HAP-1 (cell line): ENCODE results near the gene DDX51.
"Not testable (repeated sequence)": the region's sequence is repeated elsewhere in the genome, so short reads cannot be mapped to it uniquely, and the experiment has no call there.

ENCODE experiments used
- DNase-seq, 2 experiments: peaks; one replicate each; pipeline ENCODE4 v3.0.0-alpha.2; 2016 to 2020; ENCODE audit warnings: low spot score in 2 of 2
- H3K27me3 ChIP-seq: fragments of 250-450 bp; sonication (Bioruptor Pico); 2 replicates; pipeline ENCODE4 v1.5.1; 2020; ENCODE audit warnings: low read depth, mild to moderate bottlenecking, moderate library complexity
- H3K36me3 ChIP-seq: fragments of 250-450 bp; sonication (Bioruptor Pico); replicated peaks from 2 replicates; pipeline ENCODE4 v1.5.1; 2020; ENCODE audit warnings: mild to moderate bottlenecking
- H3K4me1 ChIP-seq: fragments of 250-450 bp; sonication (Bioruptor Pico); 2 replicates; pipeline ENCODE4 v1.5.1; 2020; ENCODE audit warnings: mild to moderate bottlenecking
- H3K4me3 ChIP-seq: fragments of 250-450 bp; sonication (Bioruptor Pico); 2 replicates; pipeline ENCODE4 v1.5.1; 2020; ENCODE audit warnings: mild to moderate bottlenecking, moderate library complexity
- H3K9me3 ChIP-seq: fragments of 250-450 bp; sonication (Bioruptor Pico); 2 replicates; pipeline ENCODE4 v1.5.1; 2020; ENCODE audit warnings: mild to moderate bottlenecking, moderate library complexity
- in situ Hi-C: fragments of 300-500 bp; cut with MboI; formaldehyde crosslinking; loops from 3 replicates; pipeline ENCODE4 v1.14.3; 2020; ENCODE audit warnings: low sequenced_read_pairs, inconsistent platforms, mixed read lengths

DDX51 gene

DNA sequence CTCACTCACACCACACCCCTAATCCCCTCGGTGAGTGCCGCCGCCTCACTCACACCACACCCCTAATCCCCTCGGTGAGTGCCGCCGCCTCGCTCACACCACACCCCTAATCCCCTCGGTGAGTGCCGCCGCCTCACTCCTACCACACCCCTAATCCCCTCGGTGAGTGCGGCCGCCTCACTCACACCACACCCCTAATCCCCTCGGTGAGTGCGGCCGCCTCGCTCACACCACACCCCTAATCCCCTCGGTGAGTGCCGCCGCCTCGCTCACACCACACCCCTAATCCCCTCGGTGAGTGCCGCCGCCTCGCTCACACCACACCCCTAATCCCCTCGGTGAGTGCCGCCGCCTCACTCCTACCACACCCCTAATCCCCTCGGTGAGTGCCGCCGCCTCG is 5.4 kb upstream of the DDX51 start:
- peaks cover 25% of the 10 kb centered on the region for H3K36me3 ChIP-seq
- in situ Hi-C loops = not testable (repeated sequence)

DNA sequence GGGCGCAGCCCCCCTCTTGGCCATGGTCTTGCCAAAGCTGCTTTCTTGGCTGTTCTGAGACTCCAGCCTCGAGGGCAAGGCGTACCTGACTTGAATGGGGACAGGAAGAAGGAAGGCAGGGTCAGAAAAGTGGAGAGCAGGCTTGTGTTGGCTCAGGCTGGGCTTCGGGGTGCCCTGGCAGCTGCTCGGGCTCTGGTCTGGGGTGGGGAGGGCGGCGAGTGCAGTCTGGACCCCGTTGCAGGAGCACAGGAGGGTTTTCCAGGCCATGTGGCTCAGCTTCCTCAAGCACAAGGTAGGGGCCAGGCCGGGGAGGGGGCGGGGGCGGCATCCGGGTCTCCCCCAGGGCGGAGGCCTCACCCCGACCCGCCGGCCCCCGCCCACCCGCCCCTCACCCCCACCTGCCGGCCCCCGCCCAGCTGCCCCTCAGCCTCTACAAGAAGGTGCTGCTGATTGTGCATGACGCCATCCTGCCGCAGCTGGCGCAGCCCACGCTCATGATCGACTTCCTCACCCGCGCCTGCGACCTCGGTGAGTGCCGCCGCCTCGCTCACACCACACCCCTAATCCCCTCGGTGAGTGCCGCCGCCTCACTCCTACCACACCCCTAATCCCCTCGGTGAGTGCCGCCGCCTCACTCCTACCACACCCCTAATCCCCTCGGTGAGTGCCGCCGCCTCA is 4.4 kb upstream of the DDX51 start:
- in situ Hi-C loops = no loop called here
- no peak for DNase-seq
- Histone ChIP-seq H3K4me1 (no peaks in the 10 kb centered on the region), H3K27me3 (no peaks in the 10 kb centered on the region), H3K4me3 (no peak overlapping the region), H3K36me3 (peaks cover 25% of the 10 kb centered on the region), H3K9me3 (no peaks in the 10 kb centered on the region)

More for the DNA sequence above, 5.4 kb upstream of the DDX51 start:
- H3K4me3 ChIP-seq, H3K4me1 ChIP-seq, H3K27me3 ChIP-seq, H3K9me3 ChIP-seq, DNase-seq: not testable (repeated sequence)

DNA sequence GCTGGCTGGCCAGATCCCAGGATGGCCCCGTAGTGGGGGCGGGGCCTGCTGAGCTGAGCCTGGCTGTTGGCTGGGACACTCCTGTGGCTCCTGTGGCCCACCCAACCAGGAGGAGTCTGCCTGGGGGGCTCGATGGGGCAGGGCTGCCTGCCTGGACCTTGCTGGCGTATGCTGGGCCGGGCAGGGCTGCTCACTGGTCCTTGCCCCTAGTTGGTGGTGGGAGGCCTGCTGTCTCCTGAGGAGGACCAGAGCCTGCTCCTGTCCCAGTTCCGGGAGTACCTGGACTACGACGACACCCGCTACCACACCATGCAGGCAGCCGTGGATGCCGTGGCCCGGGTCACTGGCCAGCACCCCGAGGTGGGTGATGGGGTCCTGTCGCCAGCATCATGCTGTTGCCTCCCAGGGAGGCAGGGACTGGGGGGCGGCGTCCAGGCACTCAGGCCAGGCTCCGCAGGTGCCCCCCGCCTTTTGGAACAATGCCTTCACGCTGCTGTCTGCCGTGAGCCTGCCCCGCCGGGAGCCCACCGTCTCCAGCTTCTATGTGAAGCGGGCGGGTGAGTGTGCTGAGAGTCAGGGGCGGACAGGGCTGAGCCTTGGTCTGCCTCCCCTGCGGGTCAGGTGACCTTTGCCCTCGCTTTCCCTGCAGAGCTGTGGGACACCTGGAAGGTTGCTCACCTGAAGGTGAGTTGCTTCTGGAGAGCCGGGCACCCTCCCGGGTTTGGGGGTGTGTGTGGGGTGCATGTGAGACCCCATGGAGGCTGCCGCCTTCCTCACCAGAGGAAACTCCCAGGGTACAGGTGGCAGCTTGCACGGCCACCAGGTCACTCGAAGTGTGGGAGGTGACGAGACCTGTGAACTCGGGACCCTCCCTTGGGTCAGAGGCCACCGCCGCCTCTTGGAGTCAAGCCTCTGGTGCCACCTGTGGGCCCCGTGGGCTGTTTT is 3.6 kb upstream of the DDX51 start:
- Histone ChIP-seq H3K27me3 (no peaks in the 10 kb centered on the region), H3K4me3 (no peak overlapping the region), H3K4me1 (0 out of 2 replicates have a peak, but pooled peaks cover 3% of the 10 kb centered on the region), H3K36me3 (peaks cover 26% of the 10 kb centered on the region), H3K9me3 (no peaks in the 10 kb centered on the region)
- in situ Hi-C loops = no loop called here
- no peak for DNase-seq

DNA sequence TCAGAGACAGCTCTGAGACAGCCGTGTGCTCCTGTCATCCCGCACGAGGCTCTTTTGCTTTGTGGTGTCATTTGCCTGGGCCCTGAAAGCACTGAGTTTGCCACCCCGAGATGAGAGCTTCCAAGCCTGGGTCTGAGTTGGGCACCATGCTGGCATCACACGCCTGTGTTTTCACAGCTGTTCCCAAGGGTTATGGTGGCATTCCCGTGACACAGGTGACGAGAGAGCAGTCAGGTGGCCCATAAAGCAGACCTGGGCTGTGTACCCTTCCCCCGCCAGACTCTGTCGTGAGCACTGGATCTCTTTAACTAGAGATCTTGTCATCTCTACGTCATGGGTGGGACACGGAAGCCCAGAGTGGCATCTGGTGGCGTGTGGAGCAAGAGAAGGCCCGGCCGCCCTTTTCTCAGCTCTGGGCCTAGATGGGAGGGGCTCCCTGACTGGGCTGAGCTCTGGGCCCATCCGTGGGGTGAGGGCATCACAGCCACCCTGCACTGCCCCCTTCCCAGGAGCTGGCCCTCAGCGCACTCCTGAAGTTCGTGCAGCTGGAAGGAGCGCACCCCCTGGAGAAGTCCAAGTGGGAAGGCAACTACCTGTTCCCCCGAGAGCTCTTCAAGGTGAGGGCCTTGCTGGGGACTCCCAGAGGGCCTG is 2.8 kb upstream of the DDX51 start:
- Histone ChIP-seq H3K36me3 (peaks cover 30% of the 10 kb centered on the region), H3K27me3 (no peaks in the 10 kb centered on the region), H3K4me1 (0 out of 2 replicates have a peak, but pooled peaks cover 3% of the 10 kb centered on the region), H3K4me3 (no peak overlapping the region), H3K9me3 (no peaks in the 10 kb centered on the region)
- in situ Hi-C loops = no loop called here
- DNase-seq = no peak

DNA sequence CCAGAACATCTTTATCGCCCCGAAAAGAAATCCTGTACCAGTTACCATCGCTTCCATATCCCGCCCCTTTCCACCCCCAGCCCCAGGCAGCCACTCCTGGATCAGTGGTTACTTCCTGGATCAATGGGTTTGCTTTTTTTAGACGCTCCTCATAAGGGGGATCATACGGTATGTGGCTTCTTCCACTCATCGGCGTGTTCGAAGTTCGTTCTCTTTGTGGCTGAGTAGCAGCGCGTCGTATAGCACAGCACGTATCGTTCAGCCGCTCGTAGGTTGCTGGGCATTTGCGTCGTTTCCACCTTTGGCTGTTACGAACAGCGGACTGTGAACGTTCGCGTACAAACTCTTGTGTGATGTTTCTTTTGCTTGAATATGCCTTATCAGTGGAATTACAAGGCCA is 2.0 kb upstream of the DDX51 start:
- Histone ChIP-seq H3K4me3 (no peak overlapping the region), H3K36me3 (peaks cover 31% of the 10 kb centered on the region), H3K9me3 (no peaks in the 10 kb centered on the region), H3K27me3 (no peaks in the 10 kb centered on the region), H3K4me1 (0 out of 2 replicates have a peak, but pooled peaks cover 3% of the 10 kb centered on the region)
- no peak for DNase-seq
- in situ Hi-C loops = no loop called here

DNA sequence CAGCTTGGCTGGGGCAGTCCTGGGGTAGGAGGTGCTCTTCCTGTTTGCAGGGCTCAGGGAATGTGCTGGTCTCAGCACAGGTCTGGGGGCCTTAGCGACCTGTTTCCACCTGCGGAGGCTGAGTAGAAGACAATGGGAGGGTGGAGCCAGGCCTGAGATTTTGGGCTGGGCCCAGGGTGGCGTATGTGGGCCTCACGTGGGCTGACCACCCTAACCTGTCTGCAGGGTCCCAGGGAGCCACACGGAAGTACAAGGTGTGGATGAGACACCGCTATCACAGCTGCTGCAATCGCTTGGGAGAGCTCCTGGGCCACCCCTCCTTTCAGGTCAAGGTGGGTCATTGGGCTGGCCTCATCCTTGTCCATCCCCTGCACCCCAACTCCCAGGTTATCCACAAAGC is 1.2 kb upstream of the DDX51 start:
- in situ Hi-C loops = no loop called here
- DNase-seq = no peak
- no peaks in the 10 kb centered on the region for H3K9me3 ChIP-seq
- H3K4me3 ChIP-seq = peak overlapping the region; percentile 79
- no peaks in the 10 kb centered on the region for H3K27me3 ChIP-seq
- peaks cover 39% of the 10 kb centered on the region for H3K36me3 ChIP-seq
- H3K4me1 ChIP-seq = 0 out of 2 replicates have a peak, but pooled peaks cover 3% of the 10 kb centered on the region

DNA sequence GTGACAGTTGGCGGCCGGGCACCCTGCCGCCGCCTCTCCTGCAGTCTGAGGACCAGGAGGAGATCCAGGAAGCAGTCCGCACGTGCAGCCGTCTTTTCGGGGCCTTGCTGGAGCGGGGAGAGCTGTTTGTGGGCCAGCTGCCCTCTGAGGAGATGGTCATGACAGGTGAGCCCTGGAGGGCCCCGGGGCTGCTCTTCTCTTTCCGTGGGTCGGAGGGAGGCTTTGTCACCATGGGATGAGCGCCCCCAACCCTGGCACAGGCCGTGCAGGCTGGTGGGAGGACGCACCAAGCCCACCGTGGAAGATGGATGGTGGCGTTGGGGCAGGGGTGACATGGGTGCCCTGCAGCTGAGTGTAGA is 670 bp upstream of the DDX51 start:
- Histone ChIP-seq H3K9me3 (no peaks in the 10 kb centered on the region), H3K4me3 (peak overlapping the region; percentile 79), H3K36me3 (peaks cover 44% of the 10 kb centered on the region), H3K4me1 (0 out of 2 replicates have a peak, but pooled peaks cover 3% of the 10 kb centered on the region), H3K27me3 (no peaks in the 10 kb centered on the region)
- no peak for DNase-seq
- in situ Hi-C loops = no loop called here

DNA sequence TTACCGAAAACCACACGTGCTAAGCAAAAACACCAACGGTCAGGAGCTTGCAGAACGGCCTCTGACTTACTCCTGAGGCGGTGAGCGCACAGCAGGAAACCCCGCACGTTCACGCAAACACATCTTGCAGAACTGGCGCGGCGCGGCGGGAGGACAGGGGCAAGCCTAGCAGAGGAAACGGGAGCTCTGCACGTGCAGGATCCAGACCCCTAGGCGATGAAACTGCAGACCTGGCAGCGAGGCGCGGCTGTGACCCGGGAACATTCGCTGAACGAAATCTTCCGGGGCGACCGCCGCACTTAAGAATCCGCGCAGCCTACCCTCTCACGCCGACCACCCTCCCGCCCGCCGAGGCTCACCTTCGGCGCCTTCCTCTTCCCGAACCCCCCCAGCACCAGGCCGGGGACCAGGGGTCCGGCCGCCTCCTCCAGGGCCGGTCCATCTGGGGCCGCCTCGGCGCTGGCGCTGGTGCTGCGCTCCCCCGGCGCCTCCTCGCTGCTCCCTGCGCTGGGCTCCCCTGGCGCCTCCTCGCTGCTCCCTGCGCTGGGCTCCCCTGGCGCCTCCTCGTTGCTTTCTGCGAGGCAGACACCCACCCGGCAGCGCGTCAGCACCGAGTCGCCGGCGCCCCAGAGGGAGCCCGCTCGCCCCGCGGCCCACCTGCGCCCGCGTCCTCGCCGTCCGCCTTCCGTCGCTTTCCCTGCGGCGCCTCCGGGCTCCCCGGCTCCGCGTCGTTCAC is 615 bp downstream of the DDX51 start:
- no peaks in the 10 kb centered on the region for H3K27me3 ChIP-seq
- H3K9me3 ChIP-seq = no peaks in the 10 kb centered on the region
- peaks cover 56% of the 10 kb centered on the region for H3K36me3 ChIP-seq
- no peak for DNase-seq
- peak overlapping the region; percentile 57 for H3K4me3 ChIP-seq
- 0 out of 2 replicates have a peak, but pooled peaks cover 3% of the 10 kb centered on the region for H3K4me1 ChIP-seq
- in situ Hi-C loops = no loop called here

DNA sequence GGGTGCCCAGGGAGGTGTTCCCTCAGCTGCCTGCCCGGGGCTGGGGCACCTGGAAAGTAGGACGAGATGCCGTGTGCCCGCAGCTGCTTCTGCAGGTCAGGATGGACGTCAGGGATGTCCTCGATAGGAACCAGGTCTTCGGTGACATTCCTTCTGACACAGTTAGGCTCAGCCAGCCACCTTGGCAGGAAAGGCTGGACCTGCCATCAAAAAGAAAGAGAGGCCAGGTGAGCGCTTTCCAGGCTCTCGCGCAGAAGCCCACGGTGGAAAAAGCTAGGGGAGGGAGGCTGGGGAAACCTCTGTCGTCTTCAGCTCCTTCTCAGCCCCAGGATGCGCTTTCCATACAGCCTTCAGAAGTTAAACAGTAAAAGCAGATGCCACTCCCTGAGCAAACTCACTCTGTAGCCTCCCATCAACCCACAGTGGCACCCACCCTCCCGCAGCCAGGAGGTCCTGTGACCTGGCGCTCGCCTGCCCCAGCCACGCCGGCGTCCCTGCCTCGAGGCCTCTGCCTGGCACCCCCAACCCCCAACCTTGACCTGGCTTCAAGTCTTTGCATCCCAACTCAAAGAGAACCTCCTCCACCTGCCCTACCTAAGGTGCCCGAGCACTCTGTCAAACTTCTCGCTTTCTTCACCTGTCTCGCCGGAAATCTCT is 1.3 kb downstream of the DDX51 start:
- Histone ChIP-seq H3K9me3 (no peaks in the 10 kb centered on the region), H3K4me3 (peak overlapping the region; percentile 57), H3K4me1 (0 out of 2 replicates have a peak, but pooled peaks cover 3% of the 10 kb centered on the region), H3K27me3 (no peaks in the 10 kb centered on the region), H3K36me3 (peaks cover 52% of the 10 kb centered on the region)
- no peak for DNase-seq
- in situ Hi-C loops = no loop called here

DNA sequence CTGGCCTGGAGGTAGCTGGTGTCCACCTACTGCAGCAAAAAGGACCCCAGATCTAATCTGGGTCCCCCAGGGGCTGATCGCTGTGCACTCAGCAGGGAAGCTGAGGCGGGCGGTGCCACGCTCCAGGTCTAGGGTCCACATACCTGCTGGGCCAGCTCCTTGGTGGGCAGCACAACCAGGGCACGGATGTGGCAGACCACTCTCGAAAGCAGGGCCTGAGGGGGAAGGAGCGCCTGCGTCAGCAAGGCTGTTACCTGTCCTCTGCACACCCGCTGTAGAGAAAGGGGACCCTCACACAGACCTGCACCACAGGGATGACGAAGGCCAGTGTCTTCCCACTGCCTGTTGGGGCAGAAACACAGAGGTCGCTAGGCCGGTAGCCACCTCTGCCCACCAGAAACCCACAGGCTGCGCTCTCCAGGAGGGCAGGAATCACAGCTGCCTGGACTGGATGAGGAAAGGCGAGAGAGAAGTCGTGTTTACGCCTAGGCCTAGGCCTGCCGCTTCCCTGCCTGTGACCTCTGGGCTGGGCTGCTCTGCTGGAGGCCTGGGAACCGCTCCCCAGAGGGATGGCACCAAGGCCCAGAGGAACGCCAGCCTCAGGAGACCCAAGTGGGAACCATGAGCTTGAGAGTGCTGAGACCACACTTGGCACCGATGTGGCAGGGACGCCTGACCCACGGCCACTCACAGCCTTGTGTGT is 2.0 kb downstream of the DDX51 start:
- 0 out of 2 replicates have a peak, but pooled peaks cover 3% of the 10 kb centered on the region for H3K4me1 ChIP-seq
- H3K9me3 ChIP-seq = no peaks in the 10 kb centered on the region
- no peak overlapping the region for H3K4me3 ChIP-seq
- no peaks in the 10 kb centered on the region for H3K27me3 ChIP-seq
- DNase-seq = no peak
- peaks cover 48% of the 10 kb centered on the region for H3K36me3 ChIP-seq
- in situ Hi-C loops = no loop called here

DNA sequence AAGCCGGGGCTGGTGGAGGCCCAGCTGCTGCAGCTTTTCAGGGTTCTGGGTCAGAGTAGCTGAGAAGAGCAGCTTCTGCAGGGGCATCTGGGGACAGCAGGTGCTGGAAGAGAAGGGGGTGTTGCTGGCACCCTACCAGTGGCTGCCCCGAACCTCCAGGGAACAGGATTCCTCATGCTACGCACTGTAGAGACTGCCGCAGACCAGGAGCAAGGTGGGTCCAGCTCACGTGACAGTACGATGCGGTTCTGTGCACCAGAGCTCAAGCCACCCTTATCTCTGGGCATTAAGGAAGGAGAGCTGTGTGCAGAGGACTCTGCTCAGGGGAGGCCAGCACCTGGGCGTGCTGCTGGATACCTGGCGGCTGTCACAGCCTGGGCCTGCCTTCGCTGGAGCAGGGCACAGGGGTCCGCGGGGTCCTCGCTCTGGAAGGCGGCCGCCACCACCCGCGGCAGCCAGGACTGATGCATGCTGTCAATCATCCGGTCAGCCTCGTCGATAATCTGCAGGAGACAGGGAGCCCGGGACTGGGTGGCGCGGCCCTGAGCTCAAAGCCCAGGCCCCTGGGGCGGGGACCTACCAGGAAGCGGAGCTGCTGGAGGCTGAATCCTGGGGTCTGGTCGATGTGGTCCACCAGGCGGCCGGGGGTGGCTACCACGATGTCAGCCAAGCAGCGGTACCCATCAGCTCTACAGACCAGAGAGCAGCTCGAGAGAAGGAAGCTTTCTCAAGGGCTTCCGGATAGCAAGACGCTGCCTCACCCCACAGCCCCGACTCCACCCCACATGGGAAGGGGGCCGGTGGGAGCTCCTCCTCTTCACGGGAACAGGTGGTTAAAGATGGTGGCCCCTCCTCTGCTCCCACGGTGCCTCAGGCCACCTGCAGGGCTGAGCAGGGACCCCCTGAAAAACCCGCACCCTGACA is 2.9 kb downstream of the DDX51 start:
- no peak overlapping the region for H3K4me3 ChIP-seq
- 0 out of 2 replicates have a peak, but pooled peaks cover 3% of the 10 kb centered on the region for H3K4me1 ChIP-seq
- no peaks in the 10 kb centered on the region for H3K27me3 ChIP-seq
- H3K36me3 ChIP-seq = peaks cover 42% of the 10 kb centered on the region
- H3K9me3 ChIP-seq = no peaks in the 10 kb centered on the region
- DNase-seq = no peak
- in situ Hi-C loops = no loop called here

DNA sequence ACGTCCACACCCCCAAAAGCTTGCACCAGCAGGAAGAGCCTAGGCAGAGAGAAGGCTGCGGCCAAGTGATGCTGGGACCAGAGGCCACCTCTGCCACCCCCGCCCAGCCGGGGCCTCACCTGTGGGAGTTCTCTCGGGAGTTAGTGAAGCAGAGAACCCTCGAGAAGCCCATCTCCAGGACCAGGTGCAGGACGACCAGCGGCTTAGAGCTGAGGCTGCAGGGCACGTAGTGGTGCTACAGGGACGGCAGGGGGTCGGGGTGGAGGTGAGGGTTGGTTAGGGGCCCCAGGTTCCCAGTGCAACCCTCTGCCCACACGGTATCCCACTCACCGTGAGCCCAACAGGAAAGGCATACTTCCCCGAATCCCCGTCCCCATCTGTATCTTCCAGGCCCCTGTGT is 3.6 kb downstream of the DDX51 start:
- peaks cover 42% of the 10 kb centered on the region for H3K36me3 ChIP-seq
- in situ Hi-C loops = no loop called here

More for the DNA sequence above, 3.6 kb downstream of the DDX51 start:
- DNase-seq = no peak
- no peaks in the 10 kb centered on the region for H3K27me3 ChIP-seq
- no peak overlapping the region for H3K4me3 ChIP-seq
- 0 out of 2 replicates have a peak, but pooled peaks cover 3% of the 10 kb centered on the region for H3K4me1 ChIP-seq
- no peaks in the 10 kb centered on the region for H3K9me3 ChIP-seq
